ENCODE results near the gene DNAJC17. TPM values are rescaled to one million over a fixed set of nuclear protein-coding genes. Genes with fewer than 3 reads are reported as not detected.

Gene DNAJC17
- total RNA-seq, 1 donor from 2014 or later = 17.3 TPM

DNA sequence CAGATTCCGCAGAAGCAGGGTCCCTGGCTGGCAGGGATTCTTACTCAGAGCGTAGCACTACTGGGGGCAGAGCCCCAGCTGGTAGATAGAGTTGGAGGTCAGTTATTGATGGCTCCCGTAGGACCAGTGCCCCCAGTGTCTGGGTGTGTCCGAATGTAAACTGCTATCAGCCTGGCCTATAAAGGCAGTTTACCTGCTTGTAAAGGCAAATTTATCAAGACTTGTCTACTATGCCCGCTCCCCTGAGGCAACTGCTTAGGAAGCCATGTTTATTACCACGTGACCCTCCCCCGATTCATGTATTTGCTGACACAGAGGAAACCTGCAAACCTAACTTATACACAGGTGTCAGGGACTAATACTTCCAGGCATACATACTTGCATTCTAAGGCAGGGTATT, 21.8 kb upstream of the DNAJC17 start:
- no peak for DNase-seq

- DNase-seq = no peak
These were observed 21.3 kb upstream of the DNAJC17 start, which contains the start of gene PPP1R14D for GRCh38 chr15:40828447-40829036. Gene PPP1R14D, minus strand, starts transcription at chr15:40828708. Its CDS starts 67 bp downstream, at chr15:40828641.

DNA sequence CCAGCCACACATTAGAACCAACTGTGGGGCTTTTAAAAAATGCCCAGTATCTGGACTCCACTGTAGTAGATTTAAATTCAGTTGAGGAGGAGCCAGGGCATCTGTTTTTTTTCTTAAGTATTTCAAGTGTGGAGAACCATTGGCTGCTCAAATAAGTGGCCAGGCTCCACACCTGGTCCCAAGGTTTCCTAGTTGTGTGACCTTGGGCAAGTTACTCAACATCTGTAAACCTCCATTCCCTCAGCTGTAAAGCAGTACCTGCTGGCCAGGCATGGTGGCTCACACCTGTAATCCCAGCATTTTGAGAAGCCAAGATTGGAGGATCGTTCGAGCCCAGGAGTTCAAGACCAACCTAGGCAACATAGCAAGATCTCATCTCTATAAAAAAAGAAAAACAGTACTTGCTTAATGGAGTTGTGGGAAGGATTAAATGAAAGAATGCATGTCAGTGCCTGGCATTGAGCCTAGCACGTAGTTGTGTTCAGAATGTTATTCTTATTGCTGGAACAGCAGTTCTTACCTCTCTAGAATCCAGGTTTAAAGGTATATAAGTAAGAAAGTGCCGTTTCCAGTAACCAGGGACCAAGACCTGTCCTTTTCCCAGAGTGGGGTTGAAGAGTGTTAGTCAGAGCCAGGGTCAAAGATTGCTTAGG, 19.3 kb upstream of the DNAJC17 start:
- no peak for DNase-seq

DNA sequence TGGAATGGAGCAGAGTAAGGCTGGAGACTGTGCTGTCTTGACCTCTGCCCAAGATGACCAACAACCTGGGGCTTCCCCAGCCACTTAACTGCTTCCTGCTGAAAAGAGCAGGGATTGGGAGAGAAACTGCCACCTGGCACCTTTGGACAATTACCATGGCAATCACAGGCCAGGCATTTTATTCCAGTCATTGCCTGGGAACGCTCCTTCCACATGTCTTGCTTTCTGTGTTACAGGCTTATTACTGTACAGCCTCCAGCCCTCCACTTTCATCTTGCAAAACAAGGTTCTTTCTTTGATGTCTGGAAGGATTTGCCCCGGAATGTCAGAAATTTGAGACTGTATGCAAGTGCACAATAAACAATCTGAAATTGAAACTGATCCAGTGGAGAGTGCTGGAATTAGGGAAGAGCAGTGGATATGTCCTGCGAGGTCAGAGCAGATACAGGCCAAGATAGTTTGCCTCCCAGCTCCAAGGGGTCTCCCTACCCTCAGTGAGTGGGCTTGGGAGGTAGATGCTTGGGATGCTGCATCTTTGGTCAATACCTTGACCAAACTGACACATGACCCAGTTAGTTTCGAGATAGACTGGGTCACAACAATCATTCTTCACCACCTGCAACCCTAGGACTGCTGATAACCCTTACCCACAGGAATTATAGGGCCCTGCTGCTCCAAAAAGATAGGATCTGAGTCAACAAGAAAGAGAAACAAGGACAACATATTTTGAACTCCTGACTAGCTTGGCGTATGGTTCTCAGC, 18.6 kb upstream of the DNAJC17 start:
- DNase-seq = no peak

DNA sequence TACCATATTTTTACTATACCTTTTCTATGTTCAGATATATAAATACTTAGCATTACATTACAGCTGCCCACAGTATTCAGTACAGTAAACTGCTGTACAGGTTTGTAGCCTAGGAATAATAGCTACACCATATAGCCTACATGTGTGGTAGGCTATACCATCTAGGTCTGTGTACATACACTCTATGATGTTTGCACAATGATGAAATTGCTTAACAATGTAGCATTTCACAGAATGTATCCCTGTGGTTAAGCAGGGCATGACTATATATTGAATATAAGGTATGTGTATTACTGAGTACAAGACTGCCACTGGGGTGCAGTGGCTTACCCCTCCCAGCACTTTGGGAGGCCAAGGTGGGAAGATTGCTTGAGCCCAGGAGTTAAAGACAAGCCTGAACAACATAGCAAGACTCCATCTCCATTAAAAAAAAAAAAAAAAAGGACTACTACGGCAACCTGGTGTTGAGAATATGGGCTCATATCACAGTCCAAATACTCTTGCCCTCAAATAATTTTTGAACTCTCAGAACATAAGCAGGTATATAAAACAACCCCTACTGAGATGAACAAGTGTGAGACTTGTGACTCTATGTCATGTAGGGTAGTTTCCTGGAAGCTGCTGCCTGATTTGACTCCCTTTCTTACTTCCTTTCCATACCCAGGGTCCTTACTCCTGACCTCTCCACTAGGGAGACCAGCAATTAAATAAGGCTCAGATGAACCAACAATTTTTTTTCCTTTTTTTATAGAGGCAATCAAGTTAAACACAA, 16.5 kb upstream of the DNAJC17 start:
- no peak for DNase-seq

DNA sequence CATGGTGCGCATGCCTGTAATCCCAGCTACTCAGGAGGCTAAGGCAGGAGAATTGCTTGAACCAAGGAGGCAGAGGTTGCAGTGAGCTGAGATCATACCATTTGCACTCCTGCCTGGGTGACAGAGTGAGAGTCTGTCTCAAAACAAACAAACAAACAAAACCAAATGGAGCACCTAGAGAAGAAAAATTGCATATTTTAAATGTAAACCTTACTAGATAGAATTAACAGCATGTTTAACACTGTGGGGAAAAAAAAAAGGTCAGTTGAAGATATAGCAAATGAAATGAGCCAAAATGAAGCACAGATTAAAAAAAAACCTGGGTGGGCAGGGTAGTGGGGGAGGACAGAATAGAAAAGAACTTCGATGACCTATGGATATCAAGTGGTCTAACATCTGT, 13.9 kb upstream of the DNAJC17 start:
- no peak for DNase-seq

- no peak for DNase-seq
These were observed 11.8 kb upstream of the DNAJC17 start for GRCh38 chr15:40819048-40819447.

DNA sequence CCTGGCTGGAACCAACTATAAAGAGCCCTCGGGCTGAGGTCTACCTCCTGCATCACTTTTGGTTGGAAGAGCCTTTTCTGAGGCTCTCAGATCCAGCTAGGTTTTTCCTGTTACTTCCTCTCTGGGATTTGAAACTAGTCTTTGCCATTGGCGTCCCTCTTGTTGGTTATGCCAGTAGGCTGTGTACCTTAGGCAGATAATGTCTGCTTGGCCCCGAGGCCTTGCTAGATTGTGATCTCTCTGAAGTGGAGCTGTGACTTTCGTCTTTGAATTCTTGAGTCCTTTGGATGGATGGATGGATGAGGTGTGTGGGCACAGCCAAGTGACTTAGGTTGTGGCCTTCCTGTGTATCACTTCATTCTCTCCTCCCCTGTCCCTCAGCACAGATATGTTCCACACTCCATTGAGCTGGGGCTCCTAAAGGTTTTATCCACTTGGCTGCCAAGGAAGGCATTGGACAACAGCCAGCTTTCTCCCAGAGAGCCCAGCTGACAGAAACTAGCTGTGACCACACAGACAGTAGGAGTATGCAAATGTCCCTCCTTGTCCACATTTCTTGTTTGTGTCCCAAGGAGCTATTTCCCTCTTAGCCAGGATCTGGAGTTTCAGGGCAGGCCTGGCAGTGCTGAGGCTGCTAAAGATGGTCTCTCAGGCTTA, 7.9 kb upstream of the DNAJC17 start:
- DNase-seq = peak; percentile 61

GRCh38 chr15:40812721-40813425, 5.6 kb upstream of the DNAJC17 start:
- DNase-seq = no peak

DNA sequence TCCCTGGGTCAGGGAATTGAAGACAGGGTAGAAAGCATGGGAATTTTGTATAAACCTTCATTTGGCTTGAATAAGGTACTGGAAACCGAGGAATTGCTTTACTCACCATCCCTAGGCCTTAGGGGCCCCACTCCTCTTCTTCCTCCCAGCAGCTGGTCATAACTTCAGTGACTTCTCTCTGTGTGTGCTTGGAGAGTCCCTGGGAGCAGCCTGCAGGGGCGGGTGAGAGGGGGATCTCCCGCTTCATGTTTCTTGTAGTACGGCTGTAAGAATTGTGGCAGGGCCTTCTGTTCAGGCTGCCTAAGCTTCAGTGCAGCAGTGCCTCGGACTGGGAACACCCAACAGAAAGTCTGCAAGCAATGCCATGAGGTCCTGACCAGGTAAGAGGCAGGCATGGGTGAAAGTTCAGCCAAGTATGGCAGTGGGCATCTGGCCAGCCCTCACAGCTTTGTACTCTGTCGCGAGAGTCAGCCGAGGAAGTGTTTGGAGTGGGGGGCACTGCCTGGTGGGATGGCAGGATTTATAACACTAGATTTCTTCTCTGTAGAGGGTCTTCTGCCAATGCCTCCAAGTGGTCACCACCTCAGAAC, 1.7 kb upstream of the DNAJC17 start:
- DNase-seq = no peak

- DNase-seq = no peak
These were observed 702 bp upstream of the DNAJC17 start for GRCh38 chr15:40807888-40808461.

- no peak for DNase-seq
These were observed 623 bp downstream of the DNAJC17 start for GRCh38 chr15:40806672-40807027.

DNA sequence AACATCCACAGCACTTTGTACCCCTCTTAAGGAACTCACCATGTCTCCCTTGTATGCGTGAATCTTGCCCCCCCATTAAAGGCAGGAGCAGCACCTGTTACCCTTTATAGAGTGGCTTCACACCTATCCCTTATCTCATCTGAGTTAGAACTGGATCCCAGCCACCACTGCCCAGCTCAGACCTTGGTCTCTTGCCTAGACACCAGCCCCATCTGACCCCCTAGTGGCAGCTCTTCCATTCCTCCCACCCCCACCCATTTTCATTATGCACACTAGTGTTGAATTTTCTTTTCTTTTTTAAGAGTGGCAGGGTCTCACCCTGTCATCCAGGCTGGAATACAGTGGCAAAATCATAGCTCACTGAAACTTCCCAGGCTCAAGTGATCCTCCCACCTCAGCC, 3.6 kb downstream of the DNAJC17 start:
- no peak for DNase-seq

- no peak for DNase-seq
These were observed 4.2 kb downstream of the DNAJC17 start for GRCh38 chr15:40803076-40803475.

- no peak for DNase-seq
These were observed 7.8 kb downstream of the DNAJC17 start for GRCh38 chr15:40799523-40799922.

DNA sequence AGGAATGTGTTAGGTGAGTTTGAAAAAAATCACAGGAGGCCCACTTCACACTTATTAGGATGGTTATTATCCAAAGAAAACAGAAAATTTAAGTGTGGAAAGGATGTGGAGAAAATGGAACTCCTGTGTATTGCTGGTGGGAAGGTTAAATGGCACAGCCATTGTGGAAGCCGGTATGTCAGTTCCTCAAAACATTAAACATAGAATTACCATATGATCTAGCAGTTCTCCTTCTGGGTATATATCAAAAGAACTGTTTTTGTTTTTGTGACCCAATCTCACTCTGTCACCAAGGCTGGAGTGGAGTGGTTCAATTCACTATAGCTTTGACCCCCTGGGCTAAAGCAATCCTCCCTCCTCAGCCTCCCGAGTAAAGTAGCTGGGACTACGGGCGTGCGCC, 10.8 kb downstream of the DNAJC17 start:
- no peak for DNase-seq

DNA sequence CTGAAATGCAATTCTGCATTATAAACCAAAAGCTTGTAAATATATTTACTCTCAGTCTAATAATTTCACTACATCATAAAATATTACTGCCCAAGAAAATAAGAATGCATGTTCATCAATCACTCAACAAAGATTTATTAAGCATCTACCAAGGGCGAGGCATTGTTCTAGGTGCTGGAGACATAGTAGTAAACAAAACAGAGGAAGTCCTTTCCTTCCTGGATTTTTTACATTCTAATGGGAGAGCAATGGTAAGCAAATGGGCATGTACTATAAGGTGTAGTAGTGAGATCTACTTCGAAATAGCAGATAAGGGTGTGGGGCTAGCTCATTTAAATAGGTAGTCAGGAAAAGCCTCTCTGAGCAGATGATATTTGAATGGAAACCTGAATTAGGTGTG, 11.2 kb downstream of the DNAJC17 start:
- DNase-seq = no peak

GRCh38 chr15:40793216-40793989, 13.9 kb downstream of the DNAJC17 start:
- DNase-seq = no peak

DNA sequence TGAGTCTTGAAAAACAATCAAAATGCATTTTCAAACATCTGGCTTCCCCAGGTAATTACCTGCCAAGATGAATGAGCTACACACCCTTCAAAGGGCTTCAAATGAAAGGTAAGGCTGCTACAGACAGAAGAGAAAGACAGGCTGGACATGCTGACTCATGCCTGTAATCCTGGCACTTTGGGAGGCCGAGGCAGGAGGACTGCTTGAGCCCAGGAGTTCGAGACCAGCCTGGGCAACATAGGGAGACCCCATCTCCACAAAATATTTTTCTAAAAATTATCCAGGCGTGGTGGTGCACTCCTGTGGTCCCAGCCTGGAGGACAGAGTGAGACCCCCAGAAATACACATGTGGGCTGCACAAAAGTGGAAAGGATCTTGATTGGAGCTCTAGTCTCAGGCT, 14.9 kb downstream of the DNAJC17 start:
- no peak for DNase-seq

- DNase-seq = no peak
These were observed 16.6 kb downstream of the DNAJC17 start for GRCh38 chr15:40790718-40791117.

All from tongue (tissue), 2 donors.